DOHH2 (cell line): ENCODE data around the gene PMEL.

Source experiments
- H3F3A ChIP-seq: fragments of 200-600 bp; sonication (generic), shearing (Covaris generic); 2 replicates; pipeline ENCODE4 v1.6.0; 2016; ENCODE audit warnings: antibody characterized with exemption, mild to moderate bottlenecking; ENCODE audit not compliant: control insufficient read depth, insufficient read depth
- H3K27ac ChIP-seq: fragments of 200-600 bp; sonication (generic); 2 replicates; pipeline ENCODE4 v1.5.1; 2014; ENCODE audit warnings: low read depth, mild to moderate bottlenecking, low read length, moderate library complexity
- H3K27me3 ChIP-seq: fragments of 200-600 bp; sonication (generic); 2 replicates; pipeline ENCODE4 v1.6.1; 2014; ENCODE audit warnings: mild to moderate bottlenecking, low read length, mixed read lengths; ENCODE audit not compliant: control insufficient read depth
- H3K36me3 ChIP-seq: fragments of 200-600 bp; sonication (generic); 2 replicates; pipeline ENCODE4 v1.6.1; 2014; ENCODE audit warnings: mild to moderate bottlenecking, low read length, moderate library complexity, mixed read lengths; ENCODE audit not compliant: control insufficient read depth
- H3K4me1 ChIP-seq: fragments of 200-600 bp; sonication (generic); 2 replicates; pipeline ENCODE4 v1.6.1; 2014; ENCODE audit warnings: mild to moderate bottlenecking, low read length, mixed read lengths; ENCODE audit not compliant: control insufficient read depth
- H3K4me2 ChIP-seq: fragments of 200-600 bp; sonication (generic); 2 replicates; pipeline ENCODE4 v1.6.0; 2014; ENCODE audit warnings: mild to moderate bottlenecking, low read length, moderate library complexity
- H3K4me3 ChIP-seq: fragments of 200-600 bp; sonication (generic); 2 replicates; pipeline ENCODE4 v1.5.1; 2014; ENCODE audit warnings: mild to moderate bottlenecking, low read length, mixed read lengths
- H3K79me2 ChIP-seq: fragments of 200-600 bp; sonication (generic); 2 replicates; pipeline ENCODE4 v1.6.1; 2014; ENCODE audit warnings: mild to moderate bottlenecking, low read length, mixed read lengths; ENCODE audit not compliant: control insufficient read depth
- H3K9me2 ChIP-seq: fragments of 200-600 bp; sonication (generic); replicated peaks from 2 replicates; pipeline ENCODE4 v1.6.1; 2014; ENCODE audit warnings: mild to moderate bottlenecking, low read length, mixed read lengths; ENCODE audit not compliant: control insufficient read depth
- H3K9me3 ChIP-seq: fragments of 200-600 bp; sonication (generic); 2 replicates; pipeline ENCODE4 v1.6.1; 2014; ENCODE audit warnings: antibody characterized with exemption, low read length, mixed read lengths; ENCODE audit not compliant: control insufficient read depth, insufficient read depth
- H4K20me1 ChIP-seq: fragments of 200-600 bp; sonication (generic); 2 replicates; pipeline ENCODE4 v1.6.0; 2014; ENCODE audit warnings: low read depth, mild to moderate bottlenecking, antibody characterized with exemption, low read length, moderate library complexity; ENCODE audit not compliant: control insufficient read depth, insufficient read depth
- EZH2phosphoT487 ChIP-seq: fragments of 200-600 bp; sonication (generic); IDR thresholded peaks from 2 replicates; pipeline ENCODE4 v1.6.1; 2017; ENCODE audit warnings: borderline replicate concordance, mild to moderate bottlenecking, antibody characterized with exemption, low read length, moderate library complexity, mixed read lengths
- TF ChIP-seq, protein P1 (sequence below): fragments of 200-600 bp; sonication (generic); IDR thresholded peaks from one replicate; pipeline ENCODE4 v1.5.1; 2014; ENCODE audit warnings: antibody characterized with exemption, mild to moderate bottlenecking, low read depth, low read length; ENCODE audit not compliant: poor library complexity, severe bottlenecking

The PMEL gene

DNA sequence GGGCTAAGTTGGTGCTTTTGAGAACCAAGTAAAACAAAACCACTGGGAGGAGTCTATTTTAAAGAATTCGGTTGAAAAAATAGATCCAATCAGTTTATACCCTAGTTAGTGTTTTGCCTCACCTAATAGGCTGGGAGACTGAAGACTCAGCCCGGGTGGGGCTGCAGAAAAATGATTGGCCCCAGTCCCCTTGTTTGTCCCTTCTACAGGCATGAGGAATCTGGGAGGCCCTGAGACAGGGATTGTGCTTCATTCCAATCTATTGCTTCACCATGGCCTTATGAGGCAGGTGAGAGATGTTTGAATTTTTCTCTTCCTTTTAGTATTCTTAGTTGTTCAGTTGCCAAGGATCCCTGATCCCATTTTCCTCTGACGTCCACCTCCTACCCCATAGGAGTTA lies 6.2 kb upstream of the PMEL start:
- H3K4me1 ChIP-seq, result peaks cover 34% of the 10 kb centered on the region
- peaks cover 42% of the 10 kb centered on the region for H3K79me2 ChIP-seq
- H3F3A ChIP-seq, result peaks cover 8% of the 10 kb centered on the region; the same call in 1 of the 2 replicates
- H3K9me3 ChIP-seq, result no peaks in the 10 kb centered on the region
- TF ChIP-seq EZH2phosphoT487, result no peak
- TF ChIP-seq, protein P1, sequence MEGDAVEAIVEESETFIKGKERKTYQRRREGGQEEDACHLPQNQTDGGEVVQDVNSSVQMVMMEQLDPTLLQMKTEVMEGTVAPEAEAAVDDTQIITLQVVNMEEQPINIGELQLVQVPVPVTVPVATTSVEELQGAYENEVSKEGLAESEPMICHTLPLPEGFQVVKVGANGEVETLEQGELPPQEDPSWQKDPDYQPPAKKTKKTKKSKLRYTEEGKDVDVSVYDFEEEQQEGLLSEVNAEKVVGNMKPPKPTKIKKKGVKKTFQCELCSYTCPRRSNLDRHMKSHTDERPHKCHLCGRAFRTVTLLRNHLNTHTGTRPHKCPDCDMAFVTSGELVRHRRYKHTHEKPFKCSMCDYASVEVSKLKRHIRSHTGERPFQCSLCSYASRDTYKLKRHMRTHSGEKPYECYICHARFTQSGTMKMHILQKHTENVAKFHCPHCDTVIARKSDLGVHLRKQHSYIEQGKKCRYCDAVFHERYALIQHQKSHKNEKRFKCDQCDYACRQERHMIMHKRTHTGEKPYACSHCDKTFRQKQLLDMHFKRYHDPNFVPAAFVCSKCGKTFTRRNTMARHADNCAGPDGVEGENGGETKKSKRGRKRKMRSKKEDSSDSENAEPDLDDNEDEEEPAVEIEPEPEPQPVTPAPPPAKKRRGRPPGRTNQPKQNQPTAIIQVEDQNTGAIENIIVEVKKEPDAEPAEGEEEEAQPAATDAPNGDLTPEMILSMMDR, result no peak
- no peaks in the 10 kb centered on the region for H3K27me3 ChIP-seq
- H3K4me3 ChIP-seq, result peak overlapping the region; percentile 88; the same call in 1 of the 2 replicates
- no peaks in the 10 kb centered on the region; the same call in 1 of the 2 replicates for H4K20me1 ChIP-seq
- H3K4me2 ChIP-seq, result peak overlapping the region; percentile 88
- H3K9me2 ChIP-seq, result no peaks in the 10 kb centered on the region
- peak overlapping the region; percentile 53 for H3K27ac ChIP-seq
- H3K36me3 ChIP-seq, result peaks cover 64% of the 10 kb centered on the region

DNA sequence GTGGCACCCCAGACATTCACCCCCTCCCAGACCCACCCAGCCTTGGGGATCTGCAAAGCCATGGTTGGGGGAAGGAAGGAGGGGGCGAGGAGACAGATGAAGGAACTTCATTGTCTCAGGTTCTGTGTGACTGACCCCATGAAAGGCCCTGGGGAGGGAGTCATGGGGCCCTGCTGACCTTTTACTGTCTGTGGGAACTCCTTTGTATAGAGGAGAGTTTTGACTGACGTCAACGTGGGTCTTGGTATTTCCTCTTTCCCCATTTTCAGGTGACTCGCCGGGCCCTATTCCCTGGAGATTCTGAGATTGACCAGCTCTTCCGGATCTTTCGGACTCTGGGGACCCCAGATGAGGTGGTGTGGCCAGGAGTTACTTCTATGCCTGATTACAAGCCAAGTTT lies 4.9 kb upstream of the PMEL start:
- Histone ChIP-seq H3K4me1 (peaks cover 41% of the 10 kb centered on the region), H3K79me2 (peaks cover 34% of the 10 kb centered on the region), H3K4me2 (no peak overlapping the region), H4K20me1 (no peaks in the 10 kb centered on the region), H3K9me3 (no peaks in the 10 kb centered on the region), H3K9me2 (no peaks in the 10 kb centered on the region), H3F3A (peaks cover 8% of the 10 kb centered on the region; the same call in 1 of the 2 replicates), H3K27ac (no peak overlapping the region), H3K27me3 (no peaks in the 10 kb centered on the region), H3K36me3 (peaks cover 62% of the 10 kb centered on the region), H3K4me3 (no peak overlapping the region)
- no peak for TF ChIP-seq EZH2phosphoT487
- TF ChIP-seq, protein P1, result no peak

DNA sequence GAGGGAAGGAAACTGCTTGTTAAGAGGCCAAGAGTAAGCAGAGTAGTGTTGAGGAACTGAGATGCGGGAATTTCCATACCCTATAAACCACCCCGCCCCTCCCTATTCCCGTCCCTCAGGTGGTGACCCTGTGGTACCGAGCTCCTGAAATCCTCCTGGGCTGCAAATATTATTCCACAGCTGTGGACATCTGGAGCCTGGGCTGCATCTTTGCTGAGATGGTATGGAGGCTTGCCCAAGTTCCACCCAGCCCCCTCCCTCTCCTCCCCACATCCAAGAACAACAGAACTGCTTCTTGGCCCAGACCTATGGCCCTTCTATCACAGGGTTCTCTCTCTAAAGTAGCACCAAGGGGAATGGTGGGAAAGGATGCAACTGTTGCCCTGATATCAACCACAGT lies 3.5 kb upstream of the PMEL start:
- Histone ChIP-seq H3K9me2 (no peaks in the 10 kb centered on the region), H4K20me1 (no peaks in the 10 kb centered on the region), H3K36me3 (peaks cover 62% of the 10 kb centered on the region), H3K27me3 (no peaks in the 10 kb centered on the region), H3K9me3 (no peaks in the 10 kb centered on the region), H3K4me2 (no peak overlapping the region), H3K4me3 (no peak overlapping the region), H3K27ac (no peak overlapping the region), H3K79me2 (peaks cover 22% of the 10 kb centered on the region), H3F3A (peaks cover 8% of the 10 kb centered on the region; the same call in 1 of the 2 replicates), H3K4me1 (peaks cover 38% of the 10 kb centered on the region)
- TF ChIP-seq EZH2phosphoT487, result no peak
- TF ChIP-seq, protein P1, result no peak
